Hepatocyte (in vitro differentiated cells): ENCODE results near the gene SPACA9.

Experiments used
- EZH2phosphoT487 ChIP-seq: fragments of 200-600 bp; sonication (generic); IDR thresholded peaks from one replicate; pipeline ENCODE4 v1.6.1; 2018; ENCODE audit warnings: antibody characterized with exemption, mild to moderate bottlenecking, low read depth, moderate library complexity; ENCODE audit not compliant: unreplicated experiment, severe bottlenecking
- TF ChIP-seq, protein P1 (sequence below): fragments of 200-600 bp; sonication (generic); IDR thresholded peaks from 2 replicates; pipeline ENCODE4 v1.5.1; 2016; ENCODE audit warnings: antibody characterized with exemption, mild to moderate bottlenecking; ENCODE audit not compliant: poor library complexity

GRCh38 chr9:132901858-132902831, 23.4 kb downstream of the SPACA9 start:
- TF ChIP-seq, protein P1, sequence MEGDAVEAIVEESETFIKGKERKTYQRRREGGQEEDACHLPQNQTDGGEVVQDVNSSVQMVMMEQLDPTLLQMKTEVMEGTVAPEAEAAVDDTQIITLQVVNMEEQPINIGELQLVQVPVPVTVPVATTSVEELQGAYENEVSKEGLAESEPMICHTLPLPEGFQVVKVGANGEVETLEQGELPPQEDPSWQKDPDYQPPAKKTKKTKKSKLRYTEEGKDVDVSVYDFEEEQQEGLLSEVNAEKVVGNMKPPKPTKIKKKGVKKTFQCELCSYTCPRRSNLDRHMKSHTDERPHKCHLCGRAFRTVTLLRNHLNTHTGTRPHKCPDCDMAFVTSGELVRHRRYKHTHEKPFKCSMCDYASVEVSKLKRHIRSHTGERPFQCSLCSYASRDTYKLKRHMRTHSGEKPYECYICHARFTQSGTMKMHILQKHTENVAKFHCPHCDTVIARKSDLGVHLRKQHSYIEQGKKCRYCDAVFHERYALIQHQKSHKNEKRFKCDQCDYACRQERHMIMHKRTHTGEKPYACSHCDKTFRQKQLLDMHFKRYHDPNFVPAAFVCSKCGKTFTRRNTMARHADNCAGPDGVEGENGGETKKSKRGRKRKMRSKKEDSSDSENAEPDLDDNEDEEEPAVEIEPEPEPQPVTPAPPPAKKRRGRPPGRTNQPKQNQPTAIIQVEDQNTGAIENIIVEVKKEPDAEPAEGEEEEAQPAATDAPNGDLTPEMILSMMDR = peak; percentile 92
- no peak for TF ChIP-seq EZH2phosphoT487
